ENCODE measurements around the gene RBM19.

The RBM19 gene

GRCh38 chr12:113766879-113767878 is 198.9 kb downstream of the RBM19 start:
- no peak for FAIRE-seq

All from A204.1 (cell line).